Cardiac muscle cell (in vitro differentiated cells and primary cell): ENCODE data around the gene TNRC6B. TPM values are rescaled to one million over a fixed set of nuclear protein-coding genes. Genes with fewer than 3 reads are reported as not detected.

Experiments used
- DNase-seq, 2 donors: peaks; one replicate each; pipeline versions ENCODE4 v3.0.0 to v3.0.0-alpha.2; 2010 to 2017; ENCODE audit warnings: low read depth in 1 of 2, low spot score in 1 of 2
- H3K27ac ChIP-seq: fragments of 200-600 bp; sonication (generic); 2 replicates; pipeline ENCODE4 v1.5.1; 2016
- H3K27me3 ChIP-seq: fragments of 200-600 bp; sonication (generic); 2 replicates; pipeline ENCODE4 v1.6.0; 2016; ENCODE audit warnings: control low read depth
- H3K36me3 ChIP-seq: fragments of 200-600 bp; sonication (generic); 2 replicates; pipeline ENCODE4 v1.5.1; 2016; ENCODE audit warnings: control low read depth
- H3K4me1 ChIP-seq: fragments of 200-600 bp; sonication (generic); 2 replicates; pipeline ENCODE4 v1.8.1; 2017; ENCODE audit warnings: low read depth, mild to moderate bottlenecking, mixed run types
- H3K4me3 ChIP-seq: fragments of 200-600 bp; sonication (generic); 2 replicates; pipeline ENCODE4 v1.5.1; 2016; ENCODE audit warnings: mild to moderate bottlenecking
- H3K9me3 ChIP-seq: fragments of 200-600 bp; sonication (generic); 2 replicates; pipeline ENCODE4 v1.5.1; 2017; ENCODE audit warnings: low read depth, mild to moderate bottlenecking, control low read depth
- CTCF ChIP-seq: IDR thresholded peaks from 2 replicates; pipeline ENCODE4 v1.5.1; 2012; ENCODE audit warnings: low read depth, mild to moderate bottlenecking, low read length
- polyA plus RNA-seq: library from polyadenylated mRNA; unstranded; fragments of >200 nt; fragmentation: Nextera tagmentation; extraction: Ambion mirVana; gene quantifications from 2 replicates; pipeline ENCODE4 v1.2.1, GENCODE V29; 2016
- total RNA-seq: library from RNA; depleted of rRNA; stranded (reverse); fragments of >200 nt; gene quantifications from 2 replicates; pipeline ENCODE4 v1.2.3, GENCODE V29; 2016

TNRC6B gene
- total and polyA plus RNA-seq, 2 experiments from 2014 or later: 50.2 to 61.1 TPM

DNA sequence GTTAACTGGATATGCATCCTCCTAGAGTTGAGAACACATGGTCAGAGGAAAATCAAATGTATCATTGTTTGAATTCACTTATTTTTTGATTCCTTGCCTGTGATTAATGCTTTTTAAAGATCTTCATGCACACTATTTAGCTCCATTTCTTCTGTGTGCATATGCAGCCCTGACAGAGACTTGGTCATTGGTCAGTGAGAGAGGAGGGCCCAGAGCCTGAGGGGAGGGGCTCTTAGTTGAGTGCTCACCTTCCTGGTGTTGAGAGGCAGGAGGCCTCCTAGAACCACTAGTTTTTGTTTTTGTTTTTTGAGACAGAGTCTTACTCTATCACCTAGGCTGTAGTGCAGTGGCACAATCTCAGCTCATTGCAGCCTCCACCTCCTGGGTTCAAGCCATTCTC lies 48.9 kb downstream of the TNRC6B start:
- TF ChIP-seq CTCF: no peak

GRCh38 chr22:40231618-40232313 lies 54.0 kb downstream of the TNRC6B start:
- no peaks in the 10 kb centered on the region for H3K27me3 ChIP-seq
- no peak for TF ChIP-seq CTCF
- peaks cover 2% of the 10 kb centered on the region for H3K4me1 ChIP-seq
- H3K27ac ChIP-seq: peak overlapping the region; percentile 6
- no peaks in the 10 kb centered on the region for H3K36me3 ChIP-seq
- H3K9me3 ChIP-seq: no peaks in the 10 kb centered on the region
- no peak for DNase-seq
- no peak overlapping the region for H3K4me3 ChIP-seq

More for the DNA sequence above, 48.9 kb downstream of the TNRC6B start:
- Histone ChIP-seq H3K4me3 (no peak overlapping the region), H3K36me3 (no peaks in the 10 kb centered on the region), H3K27ac (no peak overlapping the region), H3K27me3 (no peaks in the 10 kb centered on the region), H3K4me1 (no peaks in the 10 kb centered on the region), H3K9me3 (no peaks in the 10 kb centered on the region)
- no peak for DNase-seq

GRCh38 chr22:40232624-40233023 lies 54.9 kb downstream of the TNRC6B start:
- Histone ChIP-seq H3K27ac (peak overlapping the region; percentile 6), H3K9me3 (no peaks in the 10 kb centered on the region), H3K36me3 (no peaks in the 10 kb centered on the region), H3K4me3 (no peak overlapping the region), H3K27me3 (no peaks in the 10 kb centered on the region), H3K4me1 (peaks cover 2% of the 10 kb centered on the region)
- TF ChIP-seq CTCF: no peak
- DNase-seq: no peak

DNA sequence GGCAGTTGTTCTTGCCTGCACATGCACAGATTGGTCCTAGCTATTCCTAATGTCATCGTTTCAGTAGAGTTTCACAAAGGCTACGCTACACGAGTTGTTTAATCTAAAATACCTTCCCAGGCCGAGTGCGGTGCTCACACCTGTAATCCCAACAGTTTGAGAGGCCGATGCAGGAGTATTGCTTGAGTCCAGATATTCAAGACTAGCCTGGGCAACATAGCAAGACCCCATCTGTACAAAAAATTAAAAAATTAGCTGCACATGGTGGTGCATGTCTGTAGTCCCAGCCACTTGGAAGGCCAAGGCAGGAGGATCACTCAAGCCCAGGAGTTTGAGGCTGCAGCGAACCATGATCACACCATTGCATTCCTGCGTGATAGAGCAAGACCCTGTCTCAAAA lies 56.2 kb downstream of the TNRC6B start:
- no peak overlapping the region for H3K4me3 ChIP-seq
- TF ChIP-seq CTCF: no peak
- peaks cover 8% of the 10 kb centered on the region for H3K4me1 ChIP-seq
- no peaks in the 10 kb centered on the region for H3K27me3 ChIP-seq
- H3K36me3 ChIP-seq: no peaks in the 10 kb centered on the region
- no peak for DNase-seq
- H3K27ac ChIP-seq: no peak overlapping the region
- no peaks in the 10 kb centered on the region for H3K9me3 ChIP-seq

DNA sequence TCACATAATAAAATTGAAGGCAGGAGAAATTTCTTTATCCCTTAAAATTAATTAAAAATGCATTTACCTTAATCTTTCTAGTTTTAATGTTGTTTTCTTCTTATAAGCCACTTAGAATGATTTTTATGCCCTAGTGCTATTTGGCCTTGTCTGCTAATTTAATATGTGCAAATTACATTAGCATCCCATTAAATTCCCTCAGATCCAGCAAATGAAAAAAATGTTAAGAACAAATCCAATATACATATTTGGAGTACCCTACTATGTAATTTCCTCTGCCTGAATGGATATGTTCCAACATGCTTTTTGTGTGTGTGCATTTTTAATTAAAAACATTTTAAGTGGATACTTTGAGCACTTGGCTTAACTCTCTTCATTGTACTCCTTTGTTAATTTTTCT lies 56.9 kb downstream of the TNRC6B start:
- H3K27ac ChIP-seq: no peak overlapping the region
- H3K36me3 ChIP-seq: no peaks in the 10 kb centered on the region
- no peak for TF ChIP-seq CTCF
- no peaks in the 10 kb centered on the region for H3K27me3 ChIP-seq
- H3K4me3 ChIP-seq: no peak overlapping the region
- H3K9me3 ChIP-seq: no peaks in the 10 kb centered on the region
- peaks cover 9% of the 10 kb centered on the region for H3K4me1 ChIP-seq
- DNase-seq: no peak

DNA sequence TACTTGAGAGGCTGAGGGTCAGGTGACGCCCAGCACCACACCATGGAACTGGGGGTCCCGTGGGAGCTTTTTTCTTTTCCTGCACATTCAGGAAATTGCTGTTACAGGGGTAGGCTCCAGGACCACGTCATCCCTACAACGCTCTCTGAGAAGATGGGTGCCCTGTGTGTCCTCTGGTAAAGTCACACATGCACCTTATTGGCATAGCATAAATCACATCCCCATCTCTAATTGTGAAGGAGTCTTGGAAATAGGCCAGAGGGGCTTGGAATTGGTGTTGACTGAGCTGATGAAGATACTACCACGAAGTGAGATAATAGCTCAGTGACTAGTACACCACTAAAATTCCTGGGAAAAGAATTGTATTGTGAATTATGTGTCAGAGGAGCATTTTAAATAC lies 57.6 kb downstream of the TNRC6B start:
- H3K36me3 ChIP-seq: no peaks in the 10 kb centered on the region
- no peak for TF ChIP-seq CTCF
- H3K4me1 ChIP-seq: peaks cover 11% of the 10 kb centered on the region
- no peak overlapping the region for H3K4me3 ChIP-seq
- H3K27ac ChIP-seq: no peak overlapping the region
- H3K9me3 ChIP-seq: no peaks in the 10 kb centered on the region
- no peaks in the 10 kb centered on the region for H3K27me3 ChIP-seq
- DNase-seq: peak in 1 of 2 donors; percentile 31
